Neuron (in vitro differentiated cells): Measurements from ENCODE around the gene ZXDA.
"Not testable (repeated sequence)": the region's sequence is repeated elsewhere in the genome, so short reads cannot be mapped to it uniquely, and the experiment has no call there.

Experiments
- H2AFZ ChIP-seq: one replicate; pipeline ENCODE4 v1.6.1; 2013; ENCODE audit warnings: low read depth, mild to moderate bottlenecking, inconsistent platforms, low read length, moderate library complexity
- H3K27me3 ChIP-seq: one replicate; pipeline ENCODE4 v1.6.1; 2013; ENCODE audit warnings: low read length; ENCODE audit not compliant: insufficient read depth
- H3K36me3 ChIP-seq: one replicate; pipeline ENCODE4 v1.6.1; 2013; ENCODE audit warnings: low read length; ENCODE audit not compliant: insufficient read depth
- H3K4me1 ChIP-seq: one replicate; pipeline ENCODE4 v1.6.1; 2013; ENCODE audit warnings: low read length; ENCODE audit not compliant: insufficient read depth
- H3K4me3 ChIP-seq: 2 replicates; pipeline ENCODE4 v1.5.1; 2013; ENCODE audit warnings: mild to moderate bottlenecking, low read length, moderate library complexity
- H3K9me3 ChIP-seq: one replicate; pipeline ENCODE4 v1.6.1; 2013; ENCODE audit warnings: low read length

The ZXDA gene

GRCh38 chrX:57910287-57910912, at the start of gene ZXDA:
ZXDA (minus strand) TSS chrX:57910458; CDS start chrX:57910420, 38 bp downstream.
- H3K4me1 ChIP-seq, H2AFZ ChIP-seq, H3K9me3 ChIP-seq, H3K27me3 ChIP-seq, H3K4me3 ChIP-seq, H3K36me3 ChIP-seq: not testable (repeated sequence)

DNA sequence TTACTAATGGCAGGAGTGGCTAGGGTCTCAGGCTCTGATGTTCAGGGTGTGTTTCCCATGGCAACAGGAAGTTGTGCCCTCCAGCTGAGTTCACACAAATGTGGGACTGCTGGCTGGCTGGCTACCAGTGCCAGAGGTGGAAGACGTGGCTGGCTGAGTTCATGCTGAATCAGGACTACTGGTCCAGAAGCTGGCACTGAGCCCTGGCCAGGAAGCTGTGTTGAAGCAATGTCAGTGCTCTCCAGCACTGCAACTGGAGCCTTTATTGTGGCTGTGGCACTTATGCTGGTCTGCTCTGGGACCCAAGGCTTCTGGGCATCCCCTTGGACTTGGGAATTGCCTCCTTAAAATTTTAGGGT, 42.0 kb upstream of the ZXDA start:
- H3K4me1 ChIP-seq: no peaks in the 10 kb centered on the region
- H3K36me3 ChIP-seq: no peaks in the 10 kb centered on the region
- H3K9me3 ChIP-seq: no peaks in the 10 kb centered on the region
- H3K27me3 ChIP-seq: no peaks in the 10 kb centered on the region
- H2AFZ ChIP-seq: no peak overlapping the region
- no peak overlapping the region for H3K4me3 ChIP-seq

GRCh38 chrX:57951666-57952319, 41.5 kb upstream of the ZXDA start:
- H2AFZ ChIP-seq: no peak overlapping the region
- H3K9me3 ChIP-seq: no peaks in the 10 kb centered on the region
- H3K27me3 ChIP-seq: no peaks in the 10 kb centered on the region
- H3K4me3 ChIP-seq: no peak overlapping the region
- H3K4me1 ChIP-seq: no peaks in the 10 kb centered on the region
- no peaks in the 10 kb centered on the region for H3K36me3 ChIP-seq

DNA sequence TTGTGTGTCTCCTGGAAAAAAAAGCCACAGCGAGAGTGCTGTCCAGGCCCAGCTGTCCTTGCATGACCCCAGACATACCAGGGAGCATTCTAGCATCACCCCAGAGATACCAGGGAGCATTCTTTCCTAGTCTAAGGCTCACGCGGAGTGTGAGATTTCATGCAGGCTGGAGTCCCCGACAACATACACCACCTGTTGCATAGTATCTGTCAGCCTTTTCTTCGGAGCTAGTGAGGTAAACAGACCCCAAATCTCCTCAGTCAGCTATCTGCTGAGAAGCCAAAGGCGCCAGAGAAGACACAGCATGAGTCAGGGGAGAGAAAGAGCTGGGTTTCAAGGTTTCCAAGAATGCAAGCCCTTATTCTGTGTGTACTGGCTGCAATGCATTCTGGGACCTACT, 23.1 kb upstream of the ZXDA start:
- Histone ChIP-seq H2AFZ (no peak overlapping the region), H3K4me3 (no peak overlapping the region), H3K36me3 (no peaks in the 10 kb centered on the region), H3K9me3 (no peaks in the 10 kb centered on the region), H3K27me3 (no peaks in the 10 kb centered on the region), H3K4me1 (no peaks in the 10 kb centered on the region)

GRCh38 chrX:57932266-57932665, 22.0 kb upstream of the ZXDA start:
- H3K36me3 ChIP-seq: no peaks in the 10 kb centered on the region
- no peaks in the 10 kb centered on the region for H3K4me1 ChIP-seq

GRCh38 chrX:57930051-57930450, 19.8 kb upstream of the ZXDA start:
- Histone ChIP-seq H2AFZ (no peak overlapping the region), H3K4me3 (no peak overlapping the region), H3K4me1 (no peaks in the 10 kb centered on the region), H3K36me3 (no peaks in the 10 kb centered on the region), H3K9me3 (no peaks in the 10 kb centered on the region), H3K27me3 (no peaks in the 10 kb centered on the region)

More at GRCh38 chrX:57932266-57932665, 22.0 kb upstream of the ZXDA start:
- Histone ChIP-seq H3K4me3 (no peak overlapping the region), H2AFZ (no peak overlapping the region), H3K27me3 (no peaks in the 10 kb centered on the region), H3K9me3 (no peaks in the 10 kb centered on the region)

GRCh38 chrX:57929373-57929772, 19.1 kb upstream of the ZXDA start:
- H3K9me3 ChIP-seq: no peaks in the 10 kb centered on the region
- no peaks in the 10 kb centered on the region for H3K36me3 ChIP-seq

DNA sequence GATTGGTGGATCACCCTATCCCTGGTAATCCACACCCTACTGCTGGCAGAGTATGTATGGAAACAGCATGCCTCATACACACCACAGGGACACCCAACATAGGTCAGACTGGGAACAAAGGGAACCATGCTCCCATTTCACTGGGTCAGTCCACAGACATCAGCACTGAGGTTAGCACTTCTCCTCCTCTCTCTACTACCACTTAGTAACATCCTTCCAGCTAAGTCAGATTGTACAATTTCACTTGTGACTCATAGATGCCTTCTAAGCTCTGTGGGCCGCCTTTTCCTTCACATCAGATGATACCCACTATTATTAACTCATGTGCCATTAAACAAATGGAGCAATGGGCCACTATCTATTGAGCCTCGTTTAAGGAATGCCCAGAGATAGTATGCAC, 15.5 kb upstream of the ZXDA start:
- no peak overlapping the region for H3K4me3 ChIP-seq
- peaks cover 4% of the 10 kb centered on the region for H3K27me3 ChIP-seq
- no peaks in the 10 kb centered on the region for H3K36me3 ChIP-seq
- no peak overlapping the region for H2AFZ ChIP-seq
- H3K9me3 ChIP-seq: no peaks in the 10 kb centered on the region
- H3K4me1 ChIP-seq: no peaks in the 10 kb centered on the region

More at GRCh38 chrX:57929373-57929772, 19.1 kb upstream of the ZXDA start:
- Histone ChIP-seq H3K4me1 (no peaks in the 10 kb centered on the region), H3K27me3 (no peaks in the 10 kb centered on the region), H2AFZ (no peak overlapping the region), H3K4me3 (no peak overlapping the region)

DNA sequence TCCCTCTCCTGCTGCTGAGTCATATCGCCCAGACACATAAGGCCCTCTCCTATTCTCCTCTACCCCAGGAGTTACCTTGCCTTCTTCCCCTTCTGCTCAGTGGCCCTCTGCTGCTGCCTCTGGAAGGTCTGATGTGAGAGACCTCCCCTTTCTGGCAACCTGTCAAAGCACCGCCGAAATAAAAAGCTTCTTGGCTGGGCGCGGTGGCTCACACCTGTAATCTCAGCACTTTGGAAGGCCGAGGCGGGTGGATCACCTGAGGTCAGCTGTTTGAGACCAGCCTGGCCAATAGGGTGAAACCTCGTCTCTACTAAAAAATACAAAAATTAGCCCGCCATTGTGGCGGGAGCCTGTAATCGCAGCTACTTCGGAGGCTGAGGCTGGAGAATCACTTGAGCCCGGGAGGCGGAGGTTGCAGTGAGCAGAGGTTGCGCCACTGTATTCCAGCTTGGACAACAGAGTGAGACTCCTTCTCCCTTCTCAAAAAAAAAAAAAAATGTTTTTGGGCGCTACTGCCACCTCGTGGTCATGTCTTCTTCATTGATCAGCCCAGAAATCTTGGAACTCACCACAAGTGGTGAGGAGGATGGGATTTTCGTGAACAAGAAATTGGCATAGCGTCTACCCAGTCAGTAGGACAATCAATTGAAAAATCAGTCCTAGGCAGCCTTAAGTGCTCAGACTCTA, 8.6 kb upstream of the ZXDA start:
- peaks cover 4% of the 10 kb centered on the region for H3K27me3 ChIP-seq
- no peaks in the 10 kb centered on the region for H3K4me1 ChIP-seq
- H2AFZ ChIP-seq: no peak overlapping the region
- H3K4me3 ChIP-seq: no peak overlapping the region
- H3K36me3 ChIP-seq: no peaks in the 10 kb centered on the region
- no peaks in the 10 kb centered on the region for H3K9me3 ChIP-seq

DNA sequence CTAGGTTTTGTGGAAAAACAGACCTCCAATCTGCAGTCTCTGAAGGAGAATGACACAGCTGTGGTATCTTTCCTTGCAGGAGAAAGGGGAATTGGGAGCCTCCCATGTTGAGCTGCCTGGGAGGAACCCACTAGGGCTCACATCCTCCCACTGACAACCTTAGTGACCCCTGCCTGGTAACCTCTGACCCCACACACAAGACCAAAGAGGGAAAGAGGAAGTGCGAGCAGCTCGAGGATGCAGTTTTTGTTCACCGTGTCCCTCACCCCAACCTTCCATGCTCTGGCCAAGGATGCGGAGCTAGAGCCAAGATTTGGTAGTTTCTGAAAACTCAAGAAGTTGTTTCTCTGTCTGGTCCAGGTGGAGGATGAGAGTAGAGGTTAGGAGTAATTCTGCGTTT, 5.4 kb upstream of the ZXDA start:
- no peaks in the 10 kb centered on the region for H3K9me3 ChIP-seq
- H3K4me3 ChIP-seq: no peak overlapping the region
- H2AFZ ChIP-seq: no peak overlapping the region
- no peaks in the 10 kb centered on the region for H3K27me3 ChIP-seq
- no peaks in the 10 kb centered on the region for H3K4me1 ChIP-seq
- H3K36me3 ChIP-seq: no peaks in the 10 kb centered on the region

DNA sequence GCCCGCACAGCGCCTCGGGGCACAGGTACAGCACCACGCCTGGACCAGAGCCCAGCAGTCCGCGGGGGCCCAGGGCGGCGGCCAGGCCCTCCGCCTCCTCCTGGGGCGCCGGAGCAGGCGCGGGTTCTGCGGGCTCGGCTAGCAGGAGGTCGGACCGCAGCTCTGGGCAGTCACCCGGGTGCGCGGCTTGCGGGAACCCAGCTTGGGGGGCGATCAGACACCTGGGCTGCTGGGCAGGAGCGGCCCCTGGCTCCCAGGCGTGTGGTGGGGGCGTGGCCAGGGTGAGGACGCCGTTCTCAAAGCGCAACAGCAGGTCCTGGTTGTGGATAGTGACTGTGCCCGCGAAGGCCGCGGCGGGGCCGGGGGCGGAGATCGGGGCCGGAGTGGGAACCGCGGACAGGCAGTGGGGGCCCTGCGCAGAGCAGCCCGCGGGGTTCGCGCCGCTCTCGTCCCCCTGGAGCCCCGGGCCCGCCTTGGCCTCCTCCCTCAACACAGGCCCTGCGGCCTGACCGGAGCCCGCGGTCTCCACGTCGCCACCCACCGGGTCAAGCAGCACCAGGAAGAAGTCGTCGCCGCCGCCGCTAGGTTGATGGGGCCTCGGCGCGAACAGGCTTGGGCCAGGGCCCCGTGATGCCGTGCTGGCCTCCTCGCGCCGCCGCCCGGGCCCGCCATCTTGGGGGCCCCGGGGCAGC, 517 bp downstream of the ZXDA start:
- not testable (repeated sequence) for H3K4me3 ChIP-seq, H2AFZ ChIP-seq, H3K27me3 ChIP-seq, H3K36me3 ChIP-seq, H3K4me1 ChIP-seq, H3K9me3 ChIP-seq

GRCh38 chrX:57908972-57909594, 1.2 kb downstream of the ZXDA start:
- H3K36me3 ChIP-seq, H3K9me3 ChIP-seq, H2AFZ ChIP-seq, H3K4me1 ChIP-seq, H3K4me3 ChIP-seq, H3K27me3 ChIP-seq: not testable (repeated sequence)

DNA sequence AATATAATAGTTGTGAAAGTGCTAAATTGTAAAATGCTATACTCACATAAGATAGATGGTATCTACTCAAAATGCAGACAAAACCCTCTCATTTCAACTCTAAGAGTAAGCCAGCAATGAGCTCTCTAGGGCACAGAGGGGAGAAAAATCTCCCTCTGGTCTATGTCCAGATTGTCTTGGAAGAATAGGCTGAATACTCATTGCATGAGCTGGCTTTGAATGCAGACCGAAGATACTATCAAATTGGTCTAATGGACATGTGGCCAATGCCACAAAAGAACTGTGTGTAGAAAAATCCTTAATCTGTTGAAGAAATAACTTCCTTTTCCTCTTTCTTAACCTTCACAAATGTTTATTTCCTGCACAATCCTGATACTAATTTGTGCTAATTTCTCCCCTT, 3.5 kb downstream of the ZXDA start:
- no peaks in the 10 kb centered on the region for H3K36me3 ChIP-seq
- H2AFZ ChIP-seq: no peak overlapping the region
- no peaks in the 10 kb centered on the region for H3K27me3 ChIP-seq
- H3K9me3 ChIP-seq: no peaks in the 10 kb centered on the region
- no peak overlapping the region for H3K4me3 ChIP-seq
- H3K4me1 ChIP-seq: no peaks in the 10 kb centered on the region
